CD4-positive, alpha-beta T cell treated with Interferon gamma for 1 hour (primary cell): Measurements from ENCODE around the gene SNAPC2.
"Not testable (repeated sequence)": the region's sequence is repeated elsewhere in the genome, so short reads cannot be mapped to it uniquely, and the experiment has no call there.

Experiments
- DNase-seq: peaks from one replicate; pipeline ENCODE4 v3.0.0-alpha.2; 2020

Gene SNAPC2

GRCh38 chr19:7941895-7942596 lies 21.9 kb downstream of the SNAPC2 start:
- no peak for DNase-seq

GRCh38 chr19:7942981-7943443 lies 22.9 kb downstream of the SNAPC2 start:
- DNase-seq: peak; percentile 16

GRCh38 chr19:7943444-7944176 lies 23.5 kb downstream of the SNAPC2 start, which contains the start of gene TIMM44:
Gene TIMM44, minus strand, starts transcription at chr19:7943666. Its CDS starts 15 bp downstream, at chr19:7943651.
- DNase-seq: peak; percentile 99

GRCh38 chr19:7944177-7944761 lies 24.1 kb downstream of the SNAPC2 start:
- DNase-seq: peak; percentile 84

GRCh38 chr19:7947939-7948338 lies 27.8 kb downstream of the SNAPC2 start:
- DNase-seq: no peak

GRCh38 chr19:7953060-7953459 lies 32.9 kb downstream of the SNAPC2 start:
- no peak for DNase-seq

- no peak for DNase-seq
Observed at GRCh38 chr19:7953576-7953975, 33.4 kb downstream of the SNAPC2 start.

GRCh38 chr19:7955696-7956095 lies 35.6 kb downstream of the SNAPC2 start:
- no peak for DNase-seq

- no peak for DNase-seq
Observed at GRCh38 chr19:7959211-7959610, 39.1 kb downstream of the SNAPC2 start.

- not testable (repeated sequence) for DNase-seq
Observed at GRCh38 chr19:7961082-7961481, 40.9 kb downstream of the SNAPC2 start.

GRCh38 chr19:7961920-7962626 lies 41.9 kb downstream of the SNAPC2 start:
- DNase-seq: no peak

GRCh38 chr19:7962644-7963268 lies 42.6 kb downstream of the SNAPC2 start:
- no peak for DNase-seq

GRCh38 chr19:7963566-7963965 lies 43.4 kb downstream of the SNAPC2 start:
- no peak for DNase-seq

- DNase-seq: no peak
Observed at GRCh38 chr19:7965259-7965841, 45.2 kb downstream of the SNAPC2 start.

- DNase-seq: no peak
Observed at GRCh38 chr19:7965921-7966665, 46.0 kb downstream of the SNAPC2 start.

- no peak for DNase-seq
Observed at GRCh38 chr19:7968008-7968795, 48.1 kb downstream of the SNAPC2 start.

GRCh38 chr19:7968796-7969554 lies 48.8 kb downstream of the SNAPC2 start:
- DNase-seq: no peak

- DNase-seq: no peak
Observed at GRCh38 chr19:7969555-7969939, 49.4 kb downstream of the SNAPC2 start.

GRCh38 chr19:7970716-7971448 lies 50.7 kb downstream of the SNAPC2 start:
- DNase-seq: no peak
